ENCODE data around the gene PWWP2B. TPM values are rescaled to one million over a fixed set of nuclear protein-coding genes. Genes with fewer than 3 reads are reported as not detected.

Gene PWWP2B
- total RNA-seq, 4 donors from 2014 or later: 14.9 to 27.3 (median 16.7) TPM

- peaks cover 48 to 70% (median 61%) of the 10 kb centered on the region in 3 donors for H3K4me1 ChIP-seq
- H3K4me3 ChIP-seq: peak overlapping the region; percentile 68 to 88 (median 79)
- no peaks in the 10 kb centered on the region for H3K9me3 ChIP-seq
- peaks cover 0 to 8% (median 0%) of the 10 kb centered on the region in 3 donors for H3K36me3 ChIP-seq
- no peak for DNase-seq
- intact Hi-C loops (cut with DNase I): loop anchor here (10.0 kb wide), 1 partner anchor 237 kb away; no protein-coding TSS in a partner anchor
- peak overlapping the region; percentile 87 to 98 (median 97) for H3K27ac ChIP-seq
- H3K27me3 ChIP-seq: no peaks in the 10 kb centered on the region
- TF ChIP-seq, protein P1, sequence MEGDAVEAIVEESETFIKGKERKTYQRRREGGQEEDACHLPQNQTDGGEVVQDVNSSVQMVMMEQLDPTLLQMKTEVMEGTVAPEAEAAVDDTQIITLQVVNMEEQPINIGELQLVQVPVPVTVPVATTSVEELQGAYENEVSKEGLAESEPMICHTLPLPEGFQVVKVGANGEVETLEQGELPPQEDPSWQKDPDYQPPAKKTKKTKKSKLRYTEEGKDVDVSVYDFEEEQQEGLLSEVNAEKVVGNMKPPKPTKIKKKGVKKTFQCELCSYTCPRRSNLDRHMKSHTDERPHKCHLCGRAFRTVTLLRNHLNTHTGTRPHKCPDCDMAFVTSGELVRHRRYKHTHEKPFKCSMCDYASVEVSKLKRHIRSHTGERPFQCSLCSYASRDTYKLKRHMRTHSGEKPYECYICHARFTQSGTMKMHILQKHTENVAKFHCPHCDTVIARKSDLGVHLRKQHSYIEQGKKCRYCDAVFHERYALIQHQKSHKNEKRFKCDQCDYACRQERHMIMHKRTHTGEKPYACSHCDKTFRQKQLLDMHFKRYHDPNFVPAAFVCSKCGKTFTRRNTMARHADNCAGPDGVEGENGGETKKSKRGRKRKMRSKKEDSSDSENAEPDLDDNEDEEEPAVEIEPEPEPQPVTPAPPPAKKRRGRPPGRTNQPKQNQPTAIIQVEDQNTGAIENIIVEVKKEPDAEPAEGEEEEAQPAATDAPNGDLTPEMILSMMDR (IDR thresholded peaks at IDR 0.05): peak in 1 of 6 experiments; percentile 27
- peak in 1 of 4 donors; percentile 9 for TF ChIP-seq POLR2A (IDR thresholded peaks at IDR 0.05)
- 9 to 17% methylated on average over 6 to 17 of the region's 40 CpGs for WGBS, 2 donors
These were observed 918 bp downstream of the PWWP2B start for GRCh38 chr10:132397671-132398565.

DNA sequence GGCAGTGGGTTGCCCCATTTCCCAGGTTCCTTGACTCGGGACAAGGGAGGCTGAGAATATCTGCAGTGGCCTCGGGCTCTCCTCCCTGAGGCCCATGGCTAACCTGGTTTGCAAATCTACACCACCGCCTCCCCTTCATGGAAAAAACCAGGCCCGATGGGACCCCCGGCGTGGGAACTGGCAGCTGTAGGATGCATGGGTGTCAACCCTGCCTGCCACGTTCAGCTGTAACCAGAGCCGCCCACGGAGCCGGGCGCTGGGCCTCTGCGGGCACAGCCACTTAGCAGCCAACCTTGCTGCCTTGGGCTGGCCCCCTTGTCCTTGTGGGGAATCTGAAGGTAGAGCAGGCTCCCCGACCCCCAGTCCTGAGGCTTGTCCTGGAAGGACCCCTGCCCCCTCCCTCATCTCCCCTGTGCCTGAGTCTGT, 1.6 kb downstream of the PWWP2B start:
- TF ChIP-seq, protein P1 (IDR thresholded peaks at IDR 0.05): no peak
- Histone ChIP-seq H3K9me3 (no peaks in the 10 kb centered on the region), H3K4me3 (peak overlapping the region; percentile 68 to 88 (median 79)), H3K36me3 (peaks cover 0 to 8% (median 0%) of the 10 kb centered on the region in 3 donors), H3K4me1 (peaks cover 54 to 77% (median 61%) of the 10 kb centered on the region in 3 donors), H3K27me3 (no peaks in the 10 kb centered on the region), H3K27ac (peak overlapping the region; percentile 87 to 98 (median 97))
- intact Hi-C loops (cut with DNase I): loop anchor here (10.0 kb wide), 1 partner anchor 236 kb away; no protein-coding TSS in a partner anchor
- 70% methylated on average over 4 of the region's 13 CpGs; no CpG with 5 or more reads in 1 of the 2 donors for WGBS, 2 donors
- DNase-seq: no peak

- peaks cover 0 to 12% (median 0%) of the 10 kb centered on the region in 3 donors for H3K36me3 ChIP-seq
- no peak for DNase-seq
- peaks cover 60 to 85% (median 61%) of the 10 kb centered on the region in 3 donors for H3K4me1 ChIP-seq
- intact Hi-C loops (cut with DNase I): loop anchor here (10.0 kb wide), 1 partner anchor 235 kb away; no protein-coding TSS in a partner anchor
- no peaks in the 10 kb centered on the region for H3K27me3 ChIP-seq
- no peak for TF ChIP-seq POLR2A (IDR thresholded peaks at IDR 0.05)
- TF ChIP-seq, protein P1 (IDR thresholded peaks at IDR 0.05): no peak
- H3K27ac ChIP-seq: peak overlapping the region; percentile 87 to 98 (median 97)
- no peaks in the 10 kb centered on the region for H3K9me3 ChIP-seq
- WGBS, 2 donors: 69% methylated on average over 2 of the region's 27 CpGs; no CpG with 5 or more reads in 1 of the 2 donors
- peak overlapping the region in 2 of 4 donors; percentile 68 to 87 for H3K4me3 ChIP-seq
These were observed 2.4 kb downstream of the PWWP2B start for GRCh38 chr10:132399117-132400035.

DNA sequence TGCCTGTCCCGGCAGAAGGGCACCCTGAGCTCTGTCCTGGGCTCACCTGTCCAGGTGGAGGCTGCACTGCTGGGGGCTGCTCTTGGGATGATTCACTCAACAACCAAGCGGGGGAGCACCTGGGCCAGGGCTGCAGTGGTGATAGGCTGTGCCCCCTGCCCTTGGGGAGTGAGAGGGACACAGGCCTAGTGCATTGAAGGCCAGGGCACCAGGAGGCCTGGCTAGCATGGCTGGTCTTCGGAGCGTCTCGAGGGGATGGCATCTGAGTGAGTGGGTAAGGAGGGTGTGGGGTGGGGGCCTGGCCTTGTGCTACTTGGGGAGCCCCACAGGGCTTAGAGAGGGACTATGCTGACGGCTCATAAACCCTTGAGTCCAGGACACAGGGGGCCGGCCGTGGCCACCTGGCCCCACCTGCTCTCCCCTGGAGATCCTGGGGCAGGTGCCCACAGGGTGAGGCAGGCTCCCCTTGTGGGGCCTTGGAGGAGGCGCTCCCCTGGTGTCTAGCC, 3.1 kb downstream of the PWWP2B start:
- Histone ChIP-seq H3K27me3 (no peaks in the 10 kb centered on the region), H3K27ac (peak overlapping the region; percentile 84 to 98 (median 92)), H3K36me3 (peaks cover 5 to 19% (median 7%) of the 10 kb centered on the region in 3 donors), H3K4me3 (peak overlapping the region in 1 of 4 donors; percentile 68), H3K9me3 (no peaks in the 10 kb centered on the region), H3K4me1 (peaks cover 59 to 89% (median 63%) of the 10 kb centered on the region in 3 donors)
- intact Hi-C loops (cut with DNase I): no loop called here
- no CpG with 5 or more reads among the region's 9 CpGs for WGBS, 2 donors
- TF ChIP-seq, protein P1 (IDR thresholded peaks at IDR 0.05): no peak
- TF ChIP-seq POLR2A (IDR thresholded peaks at IDR 0.05): no peak
- DNase-seq: no peak

Measured in esophagus squamous epithelium (tissue), 5 donors.